Smooth muscle cell (in vitro differentiated cells): ENCODE measurements around the gene PHACTR2. TPM values are rescaled to one million over a fixed set of nuclear protein-coding genes. Genes with fewer than 3 reads are reported as not detected.

Source experiments
- DNase-seq: peaks from one replicate; lab custom pipeline; 2025; ENCODE audit not compliant: unreplicated experiment; lab: John Stamatoyannopoulos, UW
- H2AFZ ChIP-seq: fragments of 200-600 bp; sonication (generic); 2 replicates; pipeline ENCODE4 v1.6.0; 2016; ENCODE audit warnings: antibody characterized with exemption, low read depth, mild to moderate bottlenecking
- H3F3A ChIP-seq: fragments of 200-600 bp; sonication (generic); 2 replicates; pipeline ENCODE4 v1.6.0; 2017; ENCODE audit warnings: antibody characterized with exemption, low read depth
- H3K27ac ChIP-seq: fragments of 200-600 bp; sonication (generic); 2 replicates; pipeline ENCODE4 v1.5.1; 2016; ENCODE audit warnings: low read depth, mild to moderate bottlenecking
- H3K27me3 ChIP-seq: fragments of 200-600 bp; sonication (generic); 2 replicates; pipeline ENCODE4 v1.6.1; 2016; ENCODE audit warnings: low read depth, mild to moderate bottlenecking
- H3K36me3 ChIP-seq: fragments of 200-600 bp; sonication (generic); 2 replicates; pipeline ENCODE4 v1.5.1; 2016; ENCODE audit warnings: low read depth
- H3K4me1 ChIP-seq: fragments of 200-600 bp; sonication (generic); 2 replicates; pipeline ENCODE4 v1.5.1; 2016; ENCODE audit warnings: low read depth
- H3K4me2 ChIP-seq: fragments of 200-600 bp; sonication (generic); 2 replicates; pipeline ENCODE4 v1.6.0; 2016; ENCODE audit warnings: mild to moderate bottlenecking
- H3K4me3 ChIP-seq: fragments of 200-600 bp; sonication (generic); 2 replicates; pipeline ENCODE4 v1.5.1; 2016; ENCODE audit warnings: mild to moderate bottlenecking
- H3K79me2 ChIP-seq: fragments of 200-600 bp; sonication (generic); 2 replicates; pipeline ENCODE4 v1.6.0; 2016; ENCODE audit warnings: low read depth, mild to moderate bottlenecking
- H3K9ac ChIP-seq: fragments of 200-600 bp; sonication (generic); 2 replicates; pipeline ENCODE4 v1.6.0; 2016; ENCODE audit warnings: low read depth
- H3K9me3 ChIP-seq: fragments of 200-600 bp; sonication (generic); replicated peaks from 2 replicates; pipeline ENCODE4 v1.5.1; 2016; ENCODE audit warnings: low read depth
- H4K20me1 ChIP-seq: fragments of 200-600 bp; sonication (generic); 2 replicates; pipeline ENCODE4 v1.6.0; 2016; ENCODE audit warnings: low read depth
- CTCF ChIP-seq: fragments of 200-600 bp; sonication (generic); IDR thresholded peaks from 2 replicates; pipeline ENCODE4 v1.5.1; 2017; ENCODE audit warnings: borderline replicate concordance, mild to moderate bottlenecking, antibody characterized with exemption; ENCODE audit not compliant: insufficient read depth, poor library complexity, severe bottlenecking
- WGBS: methylation state at CpG from one replicate; pipeline ENCODE4 v1.1.7; 2016; ENCODE audit warnings: low lambda C conversion rate; 5-methylcytosine and 5-hydroxymethylcytosine counted together
- polyA plus RNA-seq: library from polyadenylated mRNA; unstranded; fragments of >200 nt; fragmentation: Nextera tagmentation; extraction: Ambion mirVana; gene quantifications from 2 replicates; pipeline ENCODE4 v1.2.1, GENCODE V29; 2016
- total RNA-seq: library from RNA; depleted of rRNA; stranded (reverse); fragments of >200 nt; gene quantifications from 2 replicates; pipeline ENCODE4 v1.2.3, GENCODE V29; 2014

Gene PHACTR2
- total and polyA plus RNA-seq, 2 experiments from 2014 or later: 62.7 to 80.4 TPM

DNA sequence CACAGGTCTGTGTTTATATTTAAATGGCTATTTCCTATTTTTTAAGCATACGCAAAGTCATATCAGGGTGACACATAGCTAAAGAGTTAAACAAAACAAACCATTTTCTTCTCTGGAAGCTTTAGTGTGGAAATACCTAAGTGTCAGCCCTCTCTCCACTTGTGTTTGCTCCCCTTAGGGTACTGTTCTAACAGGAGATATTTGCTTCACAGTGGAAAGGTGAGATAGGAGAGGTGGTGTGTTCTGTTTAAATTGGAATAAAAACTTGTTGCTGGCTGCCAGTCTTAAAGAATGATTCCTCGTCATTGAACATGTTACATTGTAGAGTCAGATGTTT, 18.9 kb downstream of the PHACTR2 start:
- Histone ChIP-seq H3K9ac (no peak overlapping the region), H3K36me3 (no peaks in the 10 kb centered on the region), H3K79me2 (peaks cover 92% of the 10 kb centered on the region), H3K9me3 (no peaks in the 10 kb centered on the region), H4K20me1 (peaks cover 98% of the 10 kb centered on the region), H3K4me3 (no peak overlapping the region), H3K4me2 (peak overlapping the region; percentile 9), H2AFZ (no peak overlapping the region), H3K27ac (peak overlapping the region; percentile 34), H3K4me1 (peaks cover 6% of the 10 kb centered on the region), H3F3A (no peaks in the 10 kb centered on the region), H3K27me3 (no peaks in the 10 kb centered on the region)
- no peak for DNase-seq
- TF ChIP-seq CTCF: no peak
- WGBS: 68% methylated on average over 2 of the region's 2 CpGs

- Histone ChIP-seq H3K4me3 (no peak overlapping the region), H3K4me1 (no peaks in the 10 kb centered on the region), H3K9ac (no peak overlapping the region), H3K79me2 (peaks cover 92% of the 10 kb centered on the region), H2AFZ (no peak overlapping the region), H3K27me3 (no peaks in the 10 kb centered on the region), H3F3A (no peaks in the 10 kb centered on the region), H3K4me2 (no peak overlapping the region), H3K36me3 (no peaks in the 10 kb centered on the region), H3K9me3 (no peaks in the 10 kb centered on the region), H3K27ac (peak overlapping the region; percentile 34), H4K20me1 (peaks cover 98% of the 10 kb centered on the region)
- TF ChIP-seq CTCF: no peak
- no peak for DNase-seq
- 92% methylated on average over 2 of the region's 2 CpGs for WGBS
Measured at GRCh38 chr6:143697076-143697800, 19.5 kb downstream of the PHACTR2 start.

GRCh38 chr6:143698329-143698728, 20.6 kb downstream of the PHACTR2 start:
- peaks cover 97% of the 10 kb centered on the region for H4K20me1 ChIP-seq
- H3K27ac ChIP-seq: no peak overlapping the region
- DNase-seq: no peak
- H3K27me3 ChIP-seq: no peaks in the 10 kb centered on the region
- H2AFZ ChIP-seq: no peak overlapping the region
- no peaks in the 10 kb centered on the region for H3K36me3 ChIP-seq
- no peak overlapping the region for H3K4me2 ChIP-seq
- no peaks in the 10 kb centered on the region for H3K9me3 ChIP-seq
- H3K4me3 ChIP-seq: no peak overlapping the region
- peaks cover 92% of the 10 kb centered on the region for H3K79me2 ChIP-seq
- H3K4me1 ChIP-seq: no peaks in the 10 kb centered on the region
- no peak overlapping the region for H3K9ac ChIP-seq
- TF ChIP-seq CTCF: no peak
- H3F3A ChIP-seq: no peaks in the 10 kb centered on the region
- 92% methylated on average over 3 of the region's 3 CpGs for WGBS
